HL-60 (cell line): ENCODE results near the gene ANKRD18A.
A peak's percentile ranks its signal among the peaks of the same experiment; 100 is the strongest.

ENCODE experiments used
- DNase-seq, 2 experiments: peaks; one replicate each; pipeline ENCODE4 v3.0.0-alpha.2; 2010 to 2020; ENCODE audit warnings: low read depth in 1 of 2, low spot score in 1 of 2
- H3K27ac ChIP-seq: fragments of 250-450 bp; sonication (Bioruptor Pico); replicated peaks from 2 replicates; pipeline ENCODE4 v1.5.1; 2020; ENCODE audit warnings: mild to moderate bottlenecking, moderate library complexity
- H3K27me3 ChIP-seq: fragments of 250-450 bp; sonication (Bioruptor Pico); 2 replicates; pipeline ENCODE4 v1.5.1; 2021; ENCODE audit warnings: mild to moderate bottlenecking, moderate library complexity; ENCODE audit not compliant: insufficient read depth, poor library complexity, severe bottlenecking
- H3K4me3 ChIP-seq: replicated peaks from 2 replicates; pipeline ENCODE4 v1.5.1; 2011; ENCODE audit warnings: mild to moderate bottlenecking, control low read depth, low read length; ENCODE audit not compliant: insufficient read depth
- CTCF ChIP-seq: IDR thresholded peaks from one replicate; pipeline ENCODE4 v1.5.1; 2011; ENCODE audit warnings: low read length, control low read depth, inconsistent platforms; ENCODE audit not compliant: insufficient read depth
- GABPA ChIP-seq: IDR thresholded peaks from 2 replicates; pipeline ENCODE4 v1.6.1; 2012; ENCODE audit warnings: low read depth
- POLR2AphosphoS5 ChIP-seq: IDR thresholded peaks from 2 replicates; pipeline ENCODE4 v1.6.1; 2012; ENCODE audit warnings: low read depth
- REST ChIP-seq: IDR thresholded peaks from 2 replicates; pipeline ENCODE4 v1.6.1; 2012; ENCODE audit warnings: low read depth; ENCODE audit not compliant: insufficient replicate concordance
- SPI1 ChIP-seq: IDR thresholded peaks from 2 replicates; pipeline ENCODE4 v1.6.1; 2012; ENCODE audit warnings: low read depth, mild to moderate bottlenecking, borderline replicate concordance

ANKRD18A gene

GRCh38 chr9:38643815-38644173 is 23.4 kb upstream of the ANKRD18A start:
- no peak for DNase-seq
- H3K4me3 ChIP-seq, result no peak overlapping the region
- TF ChIP-seq SPI1 (no peak), REST (no peak), CTCF (no peak), GABPA (no peak), POLR2AphosphoS5 (no peak)
- H3K27ac ChIP-seq, result no peak overlapping the region
- no peaks in the 10 kb centered on the region for H3K27me3 ChIP-seq

GRCh38 chr9:38642951-38643814 is 22.8 kb upstream of the ANKRD18A start:
- Histone ChIP-seq H3K27me3 (no peaks in the 10 kb centered on the region), H3K4me3 (no peak overlapping the region), H3K27ac (no peak overlapping the region)
- DNase-seq, result no peak
- no peak for TF ChIP-seq CTCF
- no peak for TF ChIP-seq POLR2AphosphoS5
- TF ChIP-seq GABPA, result no peak
- no peak for TF ChIP-seq SPI1
- no peak for TF ChIP-seq REST

GRCh38 chr9:38641985-38642864 is 21.8 kb upstream of the ANKRD18A start:
- H3K27ac ChIP-seq, result no peak overlapping the region
- TF ChIP-seq SPI1 (no peak; the same call in 1 of the 2 replicates), GABPA (no peak), CTCF (peak; percentile 33)
- DNase-seq, result peak in 1 of 2 experiments; percentile 70
- H3K4me3 ChIP-seq, result no peak overlapping the region
- H3K27me3 ChIP-seq, result no peaks in the 10 kb centered on the region
